ENCODE results near the gene HMGXB4.
A peak's percentile ranks its signal among the peaks of the same experiment; 100 is the strongest.

HMGXB4 gene

GRCh38 chr22:35250156-35250555 is 7.1 kb upstream of the HMGXB4 start:
- H3K36me3 ChIP-seq (ENCODE audit: insufficient read depth, low read length): no peaks in the 10 kb centered on the region; the same call in 1 of the 2 replicates
- no peak for TF ChIP-seq CTCF (IDR thresholded peaks at IDR 0.05; ENCODE audit: low read length)
- no peak for TF ChIP-seq EZH2 (IDR thresholded peaks at IDR 0.05; ENCODE audit: borderline replicate concordance, low read length)
- H3K79me2 ChIP-seq (ENCODE audit: insufficient read depth, low read length): no peaks in the 10 kb centered on the region
- H3K9me2 ChIP-seq (ENCODE audit: low read depth, low read length): no peaks in the 10 kb centered on the region
- no peaks in the 10 kb centered on the region for H4K20me1 ChIP-seq (ENCODE audit: insufficient read depth, low read length)
- H3K27ac ChIP-seq (ENCODE audit: low read depth, low read length, poor library complexity, severe bottlenecking): no peak overlapping the region
- no peak overlapping the region for H2AFZ ChIP-seq (ENCODE audit: low read length)
- H3F3A ChIP-seq (ENCODE audit: insufficient read depth, low read length): no peaks in the 10 kb centered on the region
- peaks cover 4% of the 10 kb centered on the region; the same call in 1 of the 2 replicates for H3K27me3 ChIP-seq (ENCODE audit: insufficient read depth, low read length)
- no peaks in the 10 kb centered on the region for H3K9me3 ChIP-seq (ENCODE audit: low read length)
- no peak overlapping the region for H3K9ac ChIP-seq (ENCODE audit: low read length)
- no peak overlapping the region for H3K4me2 ChIP-seq (ENCODE audit: low read length)
- H3K4me3 ChIP-seq (ENCODE audit: low read depth, low read length, poor library complexity, severe bottlenecking): no peak overlapping the region
- no peaks in the 10 kb centered on the region for H3K4me1 ChIP-seq (ENCODE audit: insufficient read depth, low read length, severe bottlenecking)

- Histone ChIP-seq H3K9me3 (ENCODE audit: low read length) (no peaks in the 10 kb centered on the region), H3K79me2 (ENCODE audit: insufficient read depth, low read length) (peaks cover 12% of the 10 kb centered on the region), H3K27me3 (ENCODE audit: insufficient read depth, low read length) (no peaks in the 10 kb centered on the region), H3K4me3 (ENCODE audit: low read depth, low read length, poor library complexity, severe bottlenecking) (no peak overlapping the region), H3K4me1 (ENCODE audit: insufficient read depth, low read length, severe bottlenecking) (peaks cover 15% of the 10 kb centered on the region), H3K9me2 (ENCODE audit: low read depth, low read length) (no peaks in the 10 kb centered on the region), H4K20me1 (ENCODE audit: insufficient read depth, low read length) (no peaks in the 10 kb centered on the region), H3K4me2 (ENCODE audit: low read length) (no peak overlapping the region), H3K9ac (ENCODE audit: low read length) (no peak overlapping the region), H3K36me3 (ENCODE audit: insufficient read depth, low read length) (peaks cover 3% of the 10 kb centered on the region; the same call in 1 of the 2 replicates), H3F3A (ENCODE audit: insufficient read depth, low read length) (no peaks in the 10 kb centered on the region), H2AFZ (ENCODE audit: low read length) (no peak overlapping the region), H3K27ac (ENCODE audit: low read depth, low read length, poor library complexity, severe bottlenecking) (no peak overlapping the region)
- TF ChIP-seq EZH2 (IDR thresholded peaks at IDR 0.05; ENCODE audit: borderline replicate concordance, low read length): no peak
- TF ChIP-seq CTCF (IDR thresholded peaks at IDR 0.05; ENCODE audit: low read length): no peak
These were observed 3.3 kb upstream of the HMGXB4 start for GRCh38 chr22:35253946-35254345.

GRCh38 chr22:35257002-35257320 is 332 bp upstream of the HMGXB4 start:
- H3K79me2 ChIP-seq (ENCODE audit: insufficient read depth, low read length): peaks cover 30% of the 10 kb centered on the region
- peak overlapping the region; percentile 95 for H3K4me3 ChIP-seq (ENCODE audit: low read depth, low read length, poor library complexity, severe bottlenecking)
- H3K4me2 ChIP-seq (ENCODE audit: low read length): peak overlapping the region; percentile 99
- peaks cover 16% of the 10 kb centered on the region; the same call in 1 of the 2 replicates for H3K36me3 ChIP-seq (ENCODE audit: insufficient read depth, low read length)
- no peaks in the 10 kb centered on the region for H3K9me3 ChIP-seq (ENCODE audit: low read length)
- H3K27ac ChIP-seq (ENCODE audit: low read depth, low read length, poor library complexity, severe bottlenecking): peak overlapping the region; percentile 17
- no peaks in the 10 kb centered on the region for H3K27me3 ChIP-seq (ENCODE audit: insufficient read depth, low read length)
- no peaks in the 10 kb centered on the region for H3K9me2 ChIP-seq (ENCODE audit: low read depth, low read length)
- H3K9ac ChIP-seq (ENCODE audit: low read length): peak overlapping the region; percentile 99
- H3K4me1 ChIP-seq (ENCODE audit: insufficient read depth, low read length, severe bottlenecking): peaks cover 25% of the 10 kb centered on the region
- peak overlapping the region; percentile 73 for H2AFZ ChIP-seq (ENCODE audit: low read length)
- no peaks in the 10 kb centered on the region for H3F3A ChIP-seq (ENCODE audit: insufficient read depth, low read length)
- no peaks in the 10 kb centered on the region for H4K20me1 ChIP-seq (ENCODE audit: insufficient read depth, low read length)
- TF ChIP-seq CTCF (IDR thresholded peaks at IDR 0.05; ENCODE audit: low read length) (no peak), EZH2 (IDR thresholded peaks at IDR 0.05; ENCODE audit: borderline replicate concordance, low read length) (no peak)

Data from OCI-LY1 (cell line).